ENCODE data around the gene DMKN.

DNA sequence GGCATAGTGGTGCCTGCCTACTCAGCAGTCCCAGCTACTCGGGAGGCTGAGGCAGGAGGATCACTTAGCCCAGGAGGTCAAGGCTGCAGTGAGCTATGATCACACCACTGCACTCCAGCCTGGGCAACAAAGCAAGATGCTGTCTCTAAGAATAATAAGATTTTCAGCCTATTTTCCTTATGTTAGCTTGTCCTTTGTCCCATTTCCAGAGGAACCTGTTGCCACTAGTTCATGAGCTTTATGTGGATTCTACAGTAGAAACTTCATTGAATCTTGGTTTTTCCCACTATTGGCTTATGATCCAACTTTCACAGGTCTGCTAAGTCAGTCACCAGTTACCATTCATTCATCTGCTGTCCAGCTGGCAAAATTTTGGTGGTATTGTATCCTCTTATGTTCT is 47.2 kb downstream of the DMKN start:
- TF ChIP-seq, protein P1, sequence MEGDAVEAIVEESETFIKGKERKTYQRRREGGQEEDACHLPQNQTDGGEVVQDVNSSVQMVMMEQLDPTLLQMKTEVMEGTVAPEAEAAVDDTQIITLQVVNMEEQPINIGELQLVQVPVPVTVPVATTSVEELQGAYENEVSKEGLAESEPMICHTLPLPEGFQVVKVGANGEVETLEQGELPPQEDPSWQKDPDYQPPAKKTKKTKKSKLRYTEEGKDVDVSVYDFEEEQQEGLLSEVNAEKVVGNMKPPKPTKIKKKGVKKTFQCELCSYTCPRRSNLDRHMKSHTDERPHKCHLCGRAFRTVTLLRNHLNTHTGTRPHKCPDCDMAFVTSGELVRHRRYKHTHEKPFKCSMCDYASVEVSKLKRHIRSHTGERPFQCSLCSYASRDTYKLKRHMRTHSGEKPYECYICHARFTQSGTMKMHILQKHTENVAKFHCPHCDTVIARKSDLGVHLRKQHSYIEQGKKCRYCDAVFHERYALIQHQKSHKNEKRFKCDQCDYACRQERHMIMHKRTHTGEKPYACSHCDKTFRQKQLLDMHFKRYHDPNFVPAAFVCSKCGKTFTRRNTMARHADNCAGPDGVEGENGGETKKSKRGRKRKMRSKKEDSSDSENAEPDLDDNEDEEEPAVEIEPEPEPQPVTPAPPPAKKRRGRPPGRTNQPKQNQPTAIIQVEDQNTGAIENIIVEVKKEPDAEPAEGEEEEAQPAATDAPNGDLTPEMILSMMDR (IDR thresholded peaks at IDR 0.05; ENCODE audit: insufficient read depth, low read length, poor library complexity, severe bottlenecking) = no peak
- TF ChIP-seq EZH2phosphoT487 (conservative IDR thresholded peaks at IDR 0.05; ENCODE audit: low read length) = no peak

Measured in SU-DHL-6 (cell line).